Mesenchymal stem cell (in vitro differentiated cells and primary cell): ENCODE results near the gene CCL1.

Experiments used
- DNase-seq: peaks from one replicate; pipeline ENCODE4 v3.0.0-alpha.2; 2013
- H2AFZ ChIP-seq: one replicate; pipeline ENCODE4 v1.6.1; 2013; ENCODE audit warnings: low read depth, mild to moderate bottlenecking, control low read depth, inconsistent platforms, low read length, moderate library complexity
- H2AK5ac ChIP-seq: 2 replicates; pipeline ENCODE4 v1.6.1; 2013; ENCODE audit warnings: low read length, moderate library complexity, mild to moderate bottlenecking, inconsistent platforms; ENCODE audit not compliant: severe bottlenecking
- H2BK120ac ChIP-seq: one replicate; pipeline ENCODE4 v1.6.1; 2013; ENCODE audit warnings: low read depth, mild to moderate bottlenecking, inconsistent platforms, low read length, moderate library complexity
- H2BK12ac ChIP-seq, 2 experiments: one replicate each; pipeline ENCODE4 v1.6.1; 2013; ENCODE audit warnings: inconsistent platforms in 2 of 2, low read length in 2 of 2, mild to moderate bottlenecking in 2 of 2, moderate library complexity in 2 of 2, control low read depth in 1 of 2
- H2BK15ac ChIP-seq: one replicate; pipeline ENCODE4 v1.6.1; 2013; ENCODE audit warnings: mild to moderate bottlenecking, low read depth, inconsistent platforms; ENCODE audit not compliant: poor library complexity, severe bottlenecking
- H2BK5ac ChIP-seq: 2 replicates; pipeline ENCODE4 v1.6.1; 2013; ENCODE audit warnings: low read depth, mild to moderate bottlenecking, low read length, control low read depth, inconsistent platforms; ENCODE audit not compliant: poor library complexity, severe bottlenecking
- H3K14ac ChIP-seq, 2 experiments: one replicate each; pipeline ENCODE4 v1.6.1; 2013; ENCODE audit warnings: inconsistent platforms in 2 of 2, low read length in 2 of 2, control low read depth in 1 of 2, mild to moderate bottlenecking in 1 of 2, moderate library complexity in 1 of 2
- H3K18ac ChIP-seq, 2 experiments: one replicate each; pipeline ENCODE4 v1.6.1; 2013; ENCODE audit warnings: inconsistent platforms in 2 of 2, low read length in 2 of 2, control low read depth in 1 of 2, low read depth in 1 of 2, mild to moderate bottlenecking in 1 of 2
- H3K23ac ChIP-seq, 2 experiments: one replicate each; pipeline ENCODE4 v1.6.1; 2013; ENCODE audit warnings: inconsistent platforms in 2 of 2, low read length in 2 of 2, mild to moderate bottlenecking in 2 of 2, moderate library complexity in 2 of 2, control low read depth in 1 of 2
- H3K27ac ChIP-seq: 2 replicates; pipeline ENCODE4 v1.5.1; 2013; ENCODE audit warnings: mild to moderate bottlenecking, moderate library complexity, low read length, control low read depth, inconsistent platforms; ENCODE audit not compliant: poor library complexity, severe bottlenecking
- H3K27me3 ChIP-seq, 2 experiments: 2 replicates each; pipeline versions ENCODE4 v1.6.1 to v1.7.0; 2013; ENCODE audit warnings: low read length in 2 of 2, mild to moderate bottlenecking in 2 of 2, moderate library complexity in 2 of 2, control low read depth in 1 of 2, inconsistent platforms in 1 of 2; ENCODE audit not compliant: control insufficient read depth in 1 of 2, insufficient read depth in 1 of 2
- H3K36me3 ChIP-seq, 2 experiments: 2 replicates each; pipeline versions ENCODE4 v1.6.1 to v1.7.0; 2013; ENCODE audit warnings: low read length in 2 of 2, control low read depth in 1 of 2, inconsistent platforms in 1 of 2, low read depth in 1 of 2, mild to moderate bottlenecking in 1 of 2; ENCODE audit not compliant: insufficient read depth in 2 of 2, control insufficient read depth in 1 of 2
- H3K4ac ChIP-seq, 2 experiments: one replicate each; pipeline ENCODE4 v1.6.1; 2013; ENCODE audit warnings: inconsistent platforms in 2 of 2, low read length in 2 of 2, mild to moderate bottlenecking in 2 of 2, moderate library complexity in 2 of 2, control low read depth in 1 of 2, low read depth in 1 of 2
- H3K4me1 ChIP-seq: 2 replicates; pipeline ENCODE4 v1.6.1; 2013; ENCODE audit warnings: low read depth, low read length, control low read depth; ENCODE audit not compliant: control insufficient read depth, insufficient read depth
- H3K4me2 ChIP-seq: 2 replicates; pipeline ENCODE4 v1.6.1; 2013; ENCODE audit warnings: low read length, mild to moderate bottlenecking, inconsistent platforms; ENCODE audit not compliant: poor library complexity, severe bottlenecking
- H3K4me3 ChIP-seq, 2 experiments: 2 replicates each; pipeline versions ENCODE4 v1.5.1 to v1.7.0; 2013; ENCODE audit warnings: low read length in 2 of 2, mild to moderate bottlenecking in 2 of 2, control low read depth in 1 of 2, low read depth in 1 of 2; ENCODE audit not compliant: insufficient read depth in 1 of 2
- H3K79me1 ChIP-seq: replicated peaks from 2 replicates; pipeline ENCODE4 v1.6.1; 2013; ENCODE audit warnings: mild to moderate bottlenecking, control low read depth, low read length, inconsistent platforms; ENCODE audit not compliant: poor library complexity, severe bottlenecking
- H3K9ac ChIP-seq: 2 replicates; pipeline ENCODE4 v1.7.0; 2013; ENCODE audit warnings: mild to moderate bottlenecking, low read length, moderate library complexity
- H3K9me3 ChIP-seq: 2 replicates; pipeline ENCODE4 v1.7.0; 2013; ENCODE audit warnings: mild to moderate bottlenecking, low read length; ENCODE audit not compliant: control insufficient read depth
- H4K8ac ChIP-seq: one replicate; pipeline ENCODE4 v1.6.1; 2013; ENCODE audit warnings: inconsistent platforms, mild to moderate bottlenecking, low read length, moderate library complexity
- H4K91ac ChIP-seq: one replicate; pipeline ENCODE4 v1.6.1; 2013; ENCODE audit warnings: mild to moderate bottlenecking, low read length, inconsistent platforms
- WGBS: methylation state at CpG from one replicate; pipeline ENCODE4 v1.1.7; 2013; ENCODE audit warnings: mixed read lengths; 5-methylcytosine and 5-hydroxymethylcytosine counted together

The CCL1 gene

GRCh38 chr17:34368946-34369500, 6.0 kb upstream of the CCL1 start:
- no peak overlapping the region for H3K27ac ChIP-seq
- H3K79me1 ChIP-seq, result no peaks in the 10 kb centered on the region
- 58% methylated on average over 4 of the region's 4 CpGs for WGBS
- H3K4ac ChIP-seq, result no peak overlapping the region
- H3K4me1 ChIP-seq, result no peaks in the 10 kb centered on the region
- H2BK5ac ChIP-seq, result no peak overlapping the region
- H3K23ac ChIP-seq, result no peak overlapping the region
- H3K27me3 ChIP-seq, result peaks cover 0 to 59% of the 10 kb centered on the region in 2 experiments
- H2BK15ac ChIP-seq, result no peak overlapping the region
- H4K91ac ChIP-seq, result no peak overlapping the region
- no peak overlapping the region for H4K8ac ChIP-seq
- H3K9me3 ChIP-seq, result no peaks in the 10 kb centered on the region
- no peak for DNase-seq
- no peak overlapping the region for H3K4me2 ChIP-seq
- no peak overlapping the region for H3K4me3 ChIP-seq
- no peak overlapping the region for H3K9ac ChIP-seq
- no peak overlapping the region for H2BK12ac ChIP-seq
- H3K14ac ChIP-seq, result no peak overlapping the region
- H3K18ac ChIP-seq, result no peak overlapping the region
- no peak overlapping the region for H2AK5ac ChIP-seq
- H2AFZ ChIP-seq, result no peak overlapping the region
- H3K36me3 ChIP-seq, result no peaks in the 10 kb centered on the region
- no peak overlapping the region for H2BK120ac ChIP-seq

- Histone ChIP-seq H3K4me1 (no peaks in the 10 kb centered on the region), H4K91ac (no peak overlapping the region), H3K79me1 (no peaks in the 10 kb centered on the region), H3K18ac (no peak overlapping the region), H4K8ac (no peak overlapping the region), H3K9ac (no peak overlapping the region), H3K9me3 (no peaks in the 10 kb centered on the region), H3K14ac (peak overlapping the region in 1 of 2 experiments; percentile 71), H2AFZ (no peak overlapping the region), H2BK15ac (no peak overlapping the region), H3K27ac (no peak overlapping the region), H2BK120ac (no peak overlapping the region), H3K23ac (no peak overlapping the region), H3K27me3 (peaks cover 0 to 66% of the 10 kb centered on the region in 2 experiments), H2AK5ac (no peak overlapping the region), H2BK12ac (no peak overlapping the region), H2BK5ac (no peak overlapping the region), H3K4me2 (no peak overlapping the region), H3K4ac (no peak overlapping the region), H3K36me3 (no peaks in the 10 kb centered on the region), H3K4me3 (no peak overlapping the region)
- no peak for DNase-seq
- WGBS, result 69% methylated on average over 6 of the region's 9 CpGs
Observed at GRCh38 chr17:34368196-34368945, 5.3 kb upstream of the CCL1 start.

GRCh38 chr17:34367486-34368195, 4.6 kb upstream of the CCL1 start:
- no peak overlapping the region for H2BK5ac ChIP-seq
- no peak overlapping the region for H4K8ac ChIP-seq
- H4K91ac ChIP-seq, result no peak overlapping the region
- DNase-seq, result no peak
- H3K79me1 ChIP-seq, result no peaks in the 10 kb centered on the region
- no peak overlapping the region for H3K4me2 ChIP-seq
- no peak overlapping the region for H3K4ac ChIP-seq
- no peaks in the 10 kb centered on the region for H3K36me3 ChIP-seq
- H3K9ac ChIP-seq, result no peak overlapping the region
- H3K14ac ChIP-seq, result peak overlapping the region in 1 of 2 experiments; percentile 71
- no peak overlapping the region for H3K23ac ChIP-seq
- no peak overlapping the region for H3K18ac ChIP-seq
- 67% methylated on average over 9 of the region's 9 CpGs for WGBS
- no peak overlapping the region for H2BK15ac ChIP-seq
- H2AK5ac ChIP-seq, result no peak overlapping the region
- no peak overlapping the region for H2AFZ ChIP-seq
- peaks cover 0 to 73% of the 10 kb centered on the region in 2 experiments for H3K27me3 ChIP-seq
- H3K9me3 ChIP-seq, result no peaks in the 10 kb centered on the region
- H2BK120ac ChIP-seq, result no peak overlapping the region
- no peak overlapping the region for H3K27ac ChIP-seq
- H3K4me1 ChIP-seq, result no peaks in the 10 kb centered on the region
- no peak overlapping the region for H3K4me3 ChIP-seq
- H2BK12ac ChIP-seq, result no peak overlapping the region

- no peak overlapping the region for H4K8ac ChIP-seq
- H3K23ac ChIP-seq, result no peak overlapping the region
- H3K4me1 ChIP-seq, result no peaks in the 10 kb centered on the region
- no peak overlapping the region for H2AFZ ChIP-seq
- H3K9ac ChIP-seq, result no peak overlapping the region
- no peak overlapping the region for H2BK12ac ChIP-seq
- 77% methylated on average over 4 of the region's 4 CpGs for WGBS
- no peak overlapping the region for H3K4me3 ChIP-seq
- H2AK5ac ChIP-seq, result no peak overlapping the region
- no peak overlapping the region for H3K4me2 ChIP-seq
- no peak overlapping the region for H3K27ac ChIP-seq
- no peak for DNase-seq
- no peak overlapping the region for H3K4ac ChIP-seq
- H3K27me3 ChIP-seq, result peaks cover 0 to 76% of the 10 kb centered on the region in 2 experiments
- no peak overlapping the region for H3K18ac ChIP-seq
- no peak overlapping the region for H3K14ac ChIP-seq
- H3K9me3 ChIP-seq, result no peaks in the 10 kb centered on the region
- H4K91ac ChIP-seq, result no peak overlapping the region
- no peak overlapping the region for H2BK5ac ChIP-seq
- H2BK15ac ChIP-seq, result no peak overlapping the region
- H2BK120ac ChIP-seq, result no peak overlapping the region
- no peaks in the 10 kb centered on the region for H3K36me3 ChIP-seq
- no peaks in the 10 kb centered on the region for H3K79me1 ChIP-seq
Observed at GRCh38 chr17:34366529-34367107, 3.6 kb upstream of the CCL1 start.
